Measurements from ENCODE around the gene ICA1.

- TF ChIP-seq GATA3 (IDR thresholded peaks at IDR 0.05; ENCODE audit: low read depth, low read length) (no peak), GATA2 (IDR thresholded peaks at IDR 0.05; ENCODE audit: low read depth, low read length) (no peak)
These were observed 99.8 kb downstream of the ICA1 start for GRCh38 chr7:8162181-8162580.
